Middle frontal gyrus (tissue), 1 donor: ENCODE results near the gene PTCD3.
A peak's percentile ranks its signal among the peaks of the same experiment; 100 is the strongest.

Experiments
- DNase-seq: peaks from one replicate; pipeline ENCODE4 v3.0.0-alpha.2; 2015; ENCODE audit warnings: low spot score; ENCODE audit errors: extremely low spot score

PTCD3 gene

DNA sequence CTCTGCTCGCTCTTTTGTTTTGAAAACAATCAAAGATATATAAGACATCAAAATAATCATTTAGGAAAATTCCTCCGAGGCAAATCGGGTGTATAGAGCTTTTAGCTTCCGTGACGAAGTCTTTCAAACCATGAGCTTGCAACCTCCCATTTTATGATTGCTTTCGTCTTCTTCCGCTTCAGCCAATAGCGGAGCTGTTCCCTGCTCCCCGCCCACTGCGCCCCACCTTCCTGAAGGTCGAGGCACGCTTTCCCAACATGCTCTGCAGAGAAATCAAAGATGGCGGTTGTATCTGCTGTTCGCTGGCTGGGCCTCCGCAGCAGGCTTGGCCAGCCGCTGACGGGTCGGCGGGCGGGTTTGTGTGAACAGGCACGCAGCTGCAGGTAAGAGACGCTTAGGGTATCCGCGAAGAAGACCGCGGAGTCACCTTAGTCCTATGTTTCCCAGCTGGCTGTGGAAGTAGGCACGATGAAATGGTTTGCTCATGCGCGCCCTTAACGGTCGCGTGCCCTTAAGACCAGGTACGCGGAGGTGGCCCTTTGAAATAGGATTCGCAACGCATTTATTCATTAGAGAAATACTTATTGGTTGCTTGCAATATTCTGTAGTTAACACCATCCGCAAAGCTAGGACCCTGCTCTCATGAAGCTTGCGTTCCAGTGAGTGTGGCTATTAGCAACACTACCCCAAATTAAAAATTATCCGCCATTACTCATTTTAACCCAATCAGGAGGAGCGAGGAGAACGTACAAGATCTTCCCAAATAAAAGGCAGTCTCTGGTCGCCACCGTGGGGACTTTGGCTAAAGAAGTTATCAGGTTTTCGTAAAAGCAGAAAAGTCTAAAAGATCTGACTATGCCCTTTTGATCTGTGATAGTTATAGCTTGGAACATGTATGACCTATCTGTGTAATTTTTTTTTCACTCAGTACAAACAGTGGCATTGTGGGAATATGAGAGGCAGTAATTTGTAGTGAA, at the start of gene PTCD3:
Gene PTCD3, plus strand, starts transcription at position 267 of the 977 bp plus-strand sequence. Its CDS starts 13 bp downstream, at position 280.
- DNase-seq, result peak; percentile 90

DNA sequence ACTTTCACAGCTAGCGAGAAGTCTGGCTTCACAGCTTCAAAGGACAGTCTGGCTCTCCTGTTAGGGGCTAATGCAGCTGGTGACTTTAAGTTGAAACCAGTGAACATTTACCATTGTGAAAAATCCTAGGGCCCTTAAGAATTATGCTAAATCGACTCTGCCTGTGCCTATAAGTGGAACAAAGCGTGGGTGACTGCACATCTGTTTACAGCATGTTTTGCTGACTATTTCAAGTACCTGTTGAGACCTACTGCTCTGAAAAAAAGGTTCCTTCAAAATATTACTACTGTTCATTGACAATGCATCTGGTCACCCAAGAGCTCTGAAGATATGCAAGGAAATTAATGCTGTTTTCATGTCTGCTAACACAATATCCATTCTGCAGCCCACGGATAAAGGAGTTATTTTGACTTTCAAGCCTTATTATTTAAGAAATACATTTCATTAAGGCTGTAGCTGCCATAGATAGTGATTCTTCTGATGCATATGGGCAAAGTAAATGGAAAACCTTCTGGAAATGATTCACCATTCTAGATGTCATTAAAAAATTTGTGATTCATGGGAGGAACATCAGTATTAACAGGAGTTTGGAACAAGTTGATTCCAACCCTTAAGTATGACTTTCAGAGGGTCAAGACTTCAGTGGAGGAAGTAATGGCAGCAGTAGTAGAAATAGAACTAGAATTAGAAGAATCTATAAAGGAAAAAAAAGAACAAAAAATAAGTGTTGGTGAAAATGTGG, 49.3 kb upstream of the PTCD3 start:
- DNase-seq, result no peak

DNA sequence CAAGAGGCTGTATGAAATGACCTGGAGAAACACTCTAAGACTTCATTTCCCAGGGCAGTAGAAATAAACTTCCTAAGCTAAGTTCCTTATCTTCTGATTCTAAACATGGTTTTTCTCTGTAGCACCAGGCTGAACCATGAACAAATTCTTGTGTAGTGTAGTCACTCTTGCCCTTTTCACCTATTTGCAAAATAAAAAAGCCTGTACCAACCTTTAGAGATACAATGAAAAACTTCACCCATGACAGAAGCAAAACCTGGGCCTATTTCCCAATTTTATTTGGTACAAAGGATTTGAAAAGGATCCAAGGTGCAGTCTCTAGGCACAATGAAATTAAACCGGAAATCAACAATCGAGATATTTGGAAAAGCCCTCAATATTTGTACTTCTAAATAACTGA, 44.0 kb upstream of the PTCD3 start:
- DNase-seq, result no peak

DNA sequence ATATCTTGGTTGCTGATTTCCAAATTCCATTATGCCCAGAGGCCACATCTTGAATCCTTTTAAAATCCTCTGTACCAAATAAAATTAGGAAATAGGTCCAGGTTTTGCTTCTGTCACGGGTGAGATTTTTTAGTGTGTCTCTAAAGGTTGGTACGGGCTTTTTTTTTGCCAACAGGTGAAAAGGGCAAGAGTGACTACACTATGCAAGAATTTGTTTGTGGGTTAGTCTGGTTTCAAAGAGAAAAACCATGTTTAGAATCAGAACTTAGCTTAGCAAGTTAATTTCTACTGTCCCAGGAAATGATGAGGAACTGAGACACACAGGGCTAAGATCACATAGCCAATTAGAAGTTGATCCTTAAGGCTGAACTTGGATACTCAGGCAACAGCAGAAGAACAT, 42.0 kb upstream of the PTCD3 start:
- DNase-seq, result no peak

DNA sequence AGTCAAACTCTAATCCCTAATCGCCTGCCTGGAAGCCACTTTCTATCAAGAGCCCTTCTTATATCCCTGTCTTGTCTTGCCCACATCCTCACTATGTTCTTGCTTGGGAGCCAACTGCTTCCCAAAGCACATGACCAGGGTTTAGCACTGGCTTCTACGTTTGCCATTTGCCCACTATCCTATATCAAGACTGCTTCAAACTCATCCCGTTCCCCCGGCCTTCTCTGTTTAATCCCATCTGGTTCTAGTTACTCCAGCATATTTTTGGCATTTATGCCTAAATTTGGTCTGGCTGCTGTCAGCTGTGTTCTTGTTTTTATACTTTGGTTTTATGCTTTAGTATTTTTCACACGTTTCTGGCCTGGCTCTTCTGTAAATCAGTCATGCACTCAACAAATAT, 40.5 kb upstream of the PTCD3 start:
- DNase-seq, result peak; percentile 5

DNA sequence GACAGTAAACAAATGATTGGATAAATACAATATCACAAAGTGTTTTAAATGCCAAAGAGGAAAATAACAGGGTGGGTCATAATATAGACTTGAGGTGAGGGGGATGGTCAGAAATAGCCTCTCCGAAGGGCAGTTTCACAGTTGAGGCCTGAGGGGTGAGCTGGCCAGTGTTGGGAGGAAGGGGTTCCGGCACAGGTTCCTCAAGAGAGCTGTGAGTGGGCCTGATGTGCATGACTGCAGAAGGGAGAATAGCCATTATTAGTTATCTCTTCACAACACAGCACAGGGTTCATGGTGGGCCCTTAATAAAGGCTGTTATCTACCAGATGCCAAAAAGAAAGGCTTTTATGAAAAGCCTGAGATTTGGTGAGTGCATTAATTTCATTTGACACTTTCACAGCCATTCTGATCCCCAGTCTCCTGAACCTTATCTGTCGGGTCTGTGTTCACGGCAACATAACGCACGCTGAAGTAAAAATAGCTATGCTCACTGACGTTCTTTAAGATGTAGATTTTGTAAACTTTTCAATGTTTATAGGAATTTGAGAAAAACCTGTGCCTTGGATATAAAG, 39.9 kb upstream of the PTCD3 start:
- DNase-seq, result no peak

DNA sequence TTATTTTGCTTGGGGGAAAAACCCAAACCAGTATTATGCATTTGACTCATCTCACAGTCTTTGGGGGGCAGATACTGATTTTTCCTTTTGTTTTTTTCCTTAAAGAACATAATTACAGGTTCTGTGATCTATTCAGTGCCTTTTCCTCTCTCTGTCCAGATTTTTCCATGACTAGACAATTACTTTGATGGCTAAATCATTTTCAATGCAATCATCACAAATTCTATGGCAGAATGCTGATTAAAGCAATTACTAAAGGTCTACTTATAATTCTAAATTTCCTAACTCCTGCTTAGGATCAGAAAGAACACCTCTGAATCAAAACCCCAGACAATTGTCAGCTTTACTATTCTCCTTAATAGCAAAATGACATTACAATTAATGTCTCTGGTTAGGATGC, 39.1 kb upstream of the PTCD3 start:
- no peak for DNase-seq

DNA sequence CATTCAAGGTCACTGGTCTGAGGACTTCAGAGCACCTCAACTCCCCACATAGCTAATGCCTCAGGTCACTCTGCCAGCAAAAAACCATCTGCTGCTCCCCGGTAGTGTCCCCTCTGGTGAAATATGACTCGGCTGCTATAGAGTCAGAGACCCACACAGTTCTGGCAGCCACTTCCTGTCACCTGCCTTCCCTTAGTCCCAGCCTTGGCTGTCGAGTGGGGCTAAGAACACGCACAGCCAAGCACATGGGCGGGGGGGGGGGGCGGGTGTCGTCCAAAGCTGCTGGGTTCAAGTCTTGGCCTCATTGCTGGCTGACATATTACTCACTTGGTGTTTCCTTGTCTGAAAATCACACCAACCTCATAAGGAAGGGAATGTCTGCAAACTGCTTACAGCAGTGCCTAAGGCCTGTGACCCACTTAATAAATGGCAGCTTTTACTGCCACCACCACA, 37.9 kb upstream of the PTCD3 start:
- no peak for DNase-seq

DNA sequence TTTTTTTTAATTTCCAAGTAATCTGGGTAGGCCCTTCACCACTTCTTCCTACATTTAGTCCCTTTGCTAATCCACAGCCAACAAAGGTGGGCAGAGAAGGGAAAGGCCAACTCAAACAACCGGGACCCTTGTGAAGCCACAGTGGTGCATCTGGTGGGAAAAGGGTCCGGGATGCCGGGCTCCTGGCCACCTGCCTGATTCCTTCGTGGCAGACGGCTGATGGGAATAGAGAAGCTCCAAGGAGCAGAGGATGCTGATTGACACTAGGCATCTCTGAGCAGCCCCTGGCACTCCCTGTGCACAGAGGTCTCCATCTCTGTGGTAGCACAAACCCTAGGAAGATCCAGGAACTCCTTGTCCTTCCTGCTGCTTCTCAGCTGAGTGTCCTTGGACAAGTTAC, 37.4 kb upstream of the PTCD3 start:
- DNase-seq, result no peak

DNA sequence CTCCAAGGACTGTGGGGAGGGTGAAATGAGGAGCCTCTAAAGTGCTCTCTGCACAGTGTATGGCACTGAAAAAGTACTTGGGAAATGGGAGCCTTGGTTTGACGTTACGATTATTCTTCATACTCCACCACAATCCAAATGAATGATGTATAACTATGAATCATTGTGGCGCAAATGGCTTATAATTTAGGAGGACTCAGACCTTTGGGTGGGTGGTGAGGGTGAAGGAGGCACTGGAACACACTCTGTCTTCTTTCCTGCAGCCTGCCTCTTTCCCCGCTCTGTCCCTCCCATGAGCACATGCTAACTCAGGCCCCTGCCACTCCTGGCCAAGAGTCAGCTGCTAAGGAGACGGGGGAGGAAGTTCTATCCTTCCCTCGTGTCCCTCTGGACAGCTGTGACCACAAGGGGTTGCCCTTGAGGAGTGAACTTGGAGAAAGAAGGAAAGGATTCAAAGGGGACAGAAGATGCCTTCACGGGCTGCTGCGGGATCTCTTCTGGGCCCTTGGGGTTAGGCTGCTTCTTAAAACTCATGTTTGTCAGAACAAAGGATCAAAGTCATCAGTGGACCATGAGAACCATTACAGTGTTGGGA, 36.8 kb upstream of the PTCD3 start:
- no peak for DNase-seq

DNA sequence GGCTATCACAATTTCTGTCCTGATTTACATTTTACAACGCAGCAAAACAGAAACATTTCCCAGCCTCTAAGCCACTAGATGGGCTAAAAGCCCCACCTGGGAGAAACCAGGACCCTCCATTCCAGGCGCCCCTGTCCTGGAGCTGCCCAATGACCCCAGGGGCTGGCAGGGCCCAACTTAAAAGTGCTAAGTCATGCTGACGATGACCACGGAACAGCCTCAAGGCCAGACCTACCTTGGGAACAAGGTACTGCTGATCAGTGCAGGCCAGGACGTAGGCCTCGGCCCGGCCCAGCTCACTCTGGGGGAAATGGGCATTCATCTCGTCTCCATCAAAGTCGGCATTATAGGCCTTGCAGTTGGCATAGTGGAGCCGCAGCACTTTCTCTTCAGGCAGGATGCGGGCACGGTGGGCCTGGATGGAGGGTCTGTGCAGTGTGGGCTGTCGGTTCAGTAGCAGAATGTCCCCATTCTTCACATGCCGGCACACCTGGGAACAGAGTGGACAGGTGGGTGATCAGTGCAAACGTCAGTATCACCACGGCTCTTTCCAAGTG, 36.2 kb upstream of the PTCD3 start:
- DNase-seq, result no peak

DNA sequence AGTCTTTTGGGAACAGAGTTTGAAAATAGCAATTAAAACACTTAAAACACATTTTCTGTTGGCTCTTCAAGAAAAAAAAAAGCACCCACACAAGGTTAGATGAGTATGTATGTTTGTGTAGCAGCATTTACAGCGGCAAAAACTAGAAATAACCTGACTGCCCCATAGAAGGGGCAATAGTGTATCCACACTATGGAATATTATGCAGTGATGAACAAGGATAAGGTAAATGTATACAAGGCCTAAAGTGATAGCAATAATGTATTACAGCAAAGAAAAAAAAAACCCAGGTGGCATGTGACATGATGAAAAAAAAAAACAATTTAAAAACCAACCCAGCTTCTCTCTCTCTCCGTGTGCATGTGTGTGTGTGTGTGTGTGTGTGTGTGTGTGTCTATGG, 35.2 kb upstream of the PTCD3 start:
- DNase-seq, result no peak

DNA sequence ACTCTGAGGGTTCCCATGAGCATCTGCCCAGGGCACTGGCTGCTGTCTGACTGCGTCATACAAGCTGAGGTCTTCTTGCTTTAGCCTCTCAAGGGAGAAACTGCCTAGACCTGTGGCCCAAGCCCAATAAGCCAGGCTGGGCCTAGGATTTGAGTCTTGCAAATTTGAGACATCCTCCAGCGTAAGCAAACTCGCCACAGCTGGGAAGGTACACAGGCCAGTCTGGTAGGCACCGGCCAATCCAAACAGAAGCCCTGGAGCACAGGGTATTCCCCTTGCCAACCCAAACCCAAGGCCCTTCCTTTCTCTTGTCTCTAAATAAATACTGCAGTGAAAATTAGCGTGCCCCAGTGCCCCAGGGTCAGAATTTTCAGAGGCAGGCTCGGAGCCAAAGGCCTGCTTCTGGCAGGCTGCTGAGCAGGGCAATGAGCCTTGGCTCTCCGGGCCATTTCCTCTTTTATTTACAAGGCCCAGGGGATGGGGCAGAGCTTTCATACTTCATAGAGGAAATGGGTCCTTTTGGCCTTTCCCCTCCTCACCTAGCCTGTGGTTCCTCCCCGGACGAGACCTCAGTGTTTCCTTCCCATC, 33.7 kb upstream of the PTCD3 start:
- DNase-seq, result no peak

DNA sequence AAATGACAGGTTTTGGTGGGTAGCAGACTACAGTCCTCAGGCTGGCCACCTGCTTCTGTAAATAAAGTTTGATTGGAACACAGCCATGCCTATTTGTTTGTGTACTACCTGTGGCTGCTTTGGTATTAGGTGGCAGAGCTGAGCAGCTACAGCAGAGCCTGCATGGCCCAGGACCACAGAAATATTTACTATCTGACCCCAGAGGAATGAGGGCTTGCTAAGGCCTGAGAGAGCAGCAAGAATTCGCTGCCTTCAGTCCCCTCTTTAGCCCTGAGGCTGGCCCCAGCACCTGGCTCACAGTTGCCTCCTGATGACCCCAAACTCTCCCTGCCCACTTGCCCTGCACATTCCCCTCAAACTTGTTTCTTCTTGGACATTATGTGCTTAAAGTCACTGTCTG, 32.8 kb upstream of the PTCD3 start:
- DNase-seq, result no peak

DNA sequence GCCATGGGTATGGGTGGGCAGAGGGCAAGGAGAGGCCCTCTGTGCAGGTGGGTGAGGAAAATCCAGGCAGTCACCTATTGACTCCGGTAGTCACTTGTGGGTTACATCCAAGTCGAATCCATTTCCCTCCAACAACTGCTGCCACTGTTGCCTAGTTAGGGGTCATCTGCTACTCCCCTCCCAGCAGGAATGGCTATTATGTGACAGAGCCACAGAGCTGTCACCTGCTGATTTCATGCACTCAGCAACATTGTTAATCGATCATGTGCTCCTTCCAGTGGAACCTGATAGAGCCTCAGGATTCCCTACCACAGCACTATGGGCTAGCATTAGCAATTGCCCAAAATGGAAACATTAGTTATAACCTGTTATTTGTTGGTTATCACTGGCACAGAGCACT, 31.8 kb upstream of the PTCD3 start:
- no peak for DNase-seq

DNA sequence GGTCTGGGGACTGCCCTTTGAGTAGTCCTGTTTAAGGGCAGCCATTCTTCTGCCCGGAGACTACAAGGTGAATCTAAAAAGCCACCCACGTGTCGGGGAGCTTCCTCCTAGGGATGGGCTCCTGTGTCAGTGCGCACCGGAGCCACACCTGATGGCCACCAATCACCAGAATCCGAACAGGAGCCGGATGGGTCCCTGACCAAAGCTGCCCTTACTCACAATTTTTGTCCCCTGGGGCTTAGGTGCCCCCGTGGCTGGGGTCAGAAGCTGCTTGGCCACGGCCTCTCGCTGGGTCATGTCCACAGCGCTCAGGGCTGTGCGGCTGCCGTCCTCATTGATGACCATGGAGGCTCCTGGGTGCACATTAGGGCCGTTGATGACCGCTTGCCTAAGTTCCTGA, 31.2 kb upstream of the PTCD3 start:
- no peak for DNase-seq

DNA sequence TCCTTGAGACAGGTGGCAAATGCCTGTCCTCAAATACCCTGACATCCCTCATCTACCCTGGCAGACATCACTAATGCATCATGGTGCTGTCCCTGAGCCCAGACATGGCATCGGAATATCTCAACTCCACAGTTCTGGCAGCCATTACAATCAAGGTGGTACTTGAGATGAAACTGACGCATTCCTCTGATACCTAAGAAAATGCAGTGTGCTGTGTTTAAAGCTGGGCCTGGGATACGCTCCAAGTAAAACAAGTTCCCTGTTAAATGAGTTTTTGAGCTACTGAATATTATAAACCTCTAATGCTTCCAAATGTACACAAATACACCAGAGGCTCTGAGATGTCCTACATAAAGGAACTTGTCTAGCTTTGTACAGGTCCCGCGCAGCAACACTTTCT, 30.1 kb upstream of the PTCD3 start:
- DNase-seq, result no peak

DNA sequence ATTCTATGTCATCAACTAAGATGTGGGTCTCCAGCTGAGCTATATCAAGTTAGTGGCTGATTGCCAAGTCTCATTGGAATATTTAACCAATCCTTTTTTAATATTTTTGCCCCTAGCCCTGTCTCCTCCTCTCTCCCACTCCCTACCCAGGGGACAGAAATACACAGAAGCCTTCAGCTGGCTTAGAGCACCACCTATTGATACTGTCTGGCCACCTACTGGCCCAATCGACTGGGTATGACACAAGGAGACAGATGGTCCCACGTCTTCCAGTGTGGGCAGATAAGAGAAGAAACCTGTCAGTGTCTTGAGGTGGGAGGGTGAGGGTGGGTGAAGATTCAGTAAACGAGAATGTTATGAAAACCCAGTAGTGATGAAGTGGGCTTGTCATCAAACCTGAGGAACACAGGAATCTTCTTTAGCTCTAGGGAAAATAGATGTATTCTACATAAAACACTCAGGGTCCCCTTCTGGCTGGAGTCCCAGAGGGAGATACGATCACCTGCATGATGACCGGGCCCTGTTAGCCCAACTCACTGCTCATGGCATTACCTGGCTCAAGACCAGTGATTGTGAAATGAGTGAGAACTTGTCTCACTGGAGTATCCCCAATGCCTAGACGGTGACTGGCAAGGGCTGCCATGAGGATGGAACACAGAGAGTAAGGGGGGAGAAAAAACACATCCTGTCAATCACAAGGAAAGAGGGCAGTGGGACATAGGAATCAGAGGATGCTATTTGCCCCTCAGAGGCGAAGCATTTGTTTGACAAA, 27.1 kb upstream of the PTCD3 start:
- peak; percentile 40 for DNase-seq

DNA sequence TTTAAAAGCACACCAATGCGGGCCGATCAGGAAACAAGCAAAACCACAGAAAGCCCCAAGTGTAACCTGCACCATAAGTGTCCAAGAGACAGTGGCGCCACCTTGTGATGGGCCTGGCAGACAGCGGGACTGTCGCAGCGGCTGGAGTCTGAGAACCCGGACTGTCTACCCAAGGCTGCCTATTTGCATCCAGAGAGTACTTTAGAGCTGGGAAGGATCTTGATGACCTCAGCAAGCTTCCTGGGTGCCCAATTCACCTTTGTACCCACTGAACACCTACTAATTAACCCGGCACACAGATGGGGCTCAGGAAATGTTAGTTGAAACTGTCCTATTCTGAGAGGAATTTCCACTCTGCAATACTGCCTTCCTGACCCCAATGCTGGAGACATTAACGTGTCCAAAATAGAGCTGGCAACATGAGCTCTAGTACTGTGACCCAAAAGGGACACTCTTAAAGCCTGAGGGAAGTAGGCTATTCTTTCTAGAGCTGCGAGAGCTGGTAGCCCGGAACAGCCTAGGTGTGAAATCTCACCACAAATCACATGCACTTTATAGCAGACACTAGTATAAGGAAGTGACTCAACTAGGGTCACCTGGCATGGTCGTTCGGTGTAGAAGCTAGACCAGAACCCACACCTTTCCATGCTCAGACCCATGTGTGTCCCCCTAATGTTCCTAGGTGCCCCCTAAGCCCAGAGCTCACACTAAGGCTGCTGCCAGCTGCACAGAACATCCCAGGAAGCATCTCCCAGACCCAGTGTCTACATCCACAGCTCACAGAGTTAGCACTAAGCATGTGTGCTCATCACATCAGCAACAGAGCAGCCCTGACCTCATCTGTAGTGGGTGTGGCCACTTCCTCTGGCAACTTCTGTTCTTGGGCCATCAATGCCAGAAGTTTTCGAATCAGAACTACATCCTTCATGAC, 25.8 kb upstream of the PTCD3 start:
- peak; percentile 16 for DNase-seq
